ENCODE measurements around the gene SHH. TPM values are rescaled to one million over a fixed set of nuclear protein-coding genes. Genes with fewer than 3 reads are reported as not detected.
A peak's percentile ranks its signal among the peaks of the same experiment; 100 is the strongest.

Gene SHH
- total RNA-seq, 3 donors from 2014 or later (not counting 1 experiment from before 2014, with no cell fraction given), result not detected

- H3K27me3 Mint-ChIP-seq (ENCODE audit: low read depth in 2 of 2), result no peaks in the 10 kb centered on the region
- ATAC-seq, result no peak
- no peaks in the 10 kb centered on the region for H3K9me3 Mint-ChIP-seq
- H3K27me3 ChIP-seq (ENCODE audit: control insufficient read depth, insufficient read depth, low read length), result no peaks in the 10 kb centered on the region
- peaks cover 58 to 63% of the 10 kb centered on the region in 2 donors for H3K4me1 Mint-ChIP-seq
- WGBS (ENCODE audit: insufficient coverage), result 95% methylated on average over 2 of the region's 3 CpGs
- peaks cover 20% of the 10 kb centered on the region for H3K4me1 ChIP-seq (ENCODE audit: control insufficient read depth, insufficient read depth, low read length)
- H3K27ac Mint-ChIP-seq, result peak overlapping the region in 1 of 2 donors; percentile 69
- no peaks in the 10 kb centered on the region for H3K36me3 Mint-ChIP-seq
- no peak overlapping the region for H3K27ac ChIP-seq (ENCODE audit: low read length)
- H3K4me3 Mint-ChIP-seq, result no peak overlapping the region
- intact Hi-C loops (cut with micrococcal nuclease), result no loop called here
- no peaks in the 10 kb centered on the region for H3K9me3 ChIP-seq (ENCODE audit: control insufficient read depth, insufficient read depth, low read length)
- DNase-seq, result no peak
- no peak overlapping the region for H3K4me3 ChIP-seq (ENCODE audit: low read length)
- peaks cover 8% of the 10 kb centered on the region for H3K36me3 ChIP-seq (ENCODE audit: control insufficient read depth, insufficient read depth, low read length)
- TF ChIP-seq CTCF (IDR thresholded peaks at IDR 0.05), result no peak
Observed at GRCh38 chr7:155755026-155755425, 57.2 kb downstream of the SHH start.

GRCh38 chr7:155754165-155754564 is 58.1 kb downstream of the SHH start:
- peak overlapping the region; percentile 69 to 81 for H3K27ac Mint-ChIP-seq
- H3K4me1 ChIP-seq (ENCODE audit: control insufficient read depth, insufficient read depth, low read length), result peaks cover 20% of the 10 kb centered on the region

GRCh38 chr7:155753446-155753965 is 58.8 kb downstream of the SHH start:
- peak overlapping the region; percentile 69 to 81 for H3K27ac Mint-ChIP-seq
- peaks cover 20% of the 10 kb centered on the region for H3K4me1 ChIP-seq (ENCODE audit: control insufficient read depth, insufficient read depth, low read length)
- peaks cover 67 to 77% of the 10 kb centered on the region in 2 donors for H3K4me1 Mint-ChIP-seq
- no peak for DNase-seq
- peak in 2 of 3 donors; percentile 35 to 41 for ATAC-seq
- H3K27ac ChIP-seq (ENCODE audit: low read length), result no peak overlapping the region
- 71% methylated on average over 10 of the region's 10 CpGs for WGBS (ENCODE audit: insufficient coverage)
- H3K4me3 ChIP-seq (ENCODE audit: low read length), result no peak overlapping the region
- H3K27me3 ChIP-seq (ENCODE audit: control insufficient read depth, insufficient read depth, low read length), result no peaks in the 10 kb centered on the region
- H3K36me3 ChIP-seq (ENCODE audit: control insufficient read depth, insufficient read depth, low read length), result peaks cover 5% of the 10 kb centered on the region
- H3K4me3 Mint-ChIP-seq, result peak overlapping the region; percentile 84
- no peaks in the 10 kb centered on the region for H3K36me3 Mint-ChIP-seq
- intact Hi-C loops (cut with micrococcal nuclease), result no loop called here
- no peaks in the 10 kb centered on the region for H3K27me3 Mint-ChIP-seq (ENCODE audit: low read depth in 2 of 2)
- H3K9me3 ChIP-seq (ENCODE audit: control insufficient read depth, insufficient read depth, low read length), result no peaks in the 10 kb centered on the region
- no peak for TF ChIP-seq CTCF (IDR thresholded peaks at IDR 0.05)
- no peaks in the 10 kb centered on the region for H3K9me3 Mint-ChIP-seq

More at GRCh38 chr7:155754165-155754564, 58.1 kb downstream of the SHH start:
- Mint-ChIP-seq H3K4me3 (peak overlapping the region; percentile 84), H3K36me3 (no peaks in the 10 kb centered on the region), H3K9me3 (no peaks in the 10 kb centered on the region), H3K27me3 (ENCODE audit: low read depth in 2 of 2) (no peaks in the 10 kb centered on the region), H3K4me1 (peaks cover 63 to 71% of the 10 kb centered on the region in 2 donors)
- H3K27me3 ChIP-seq (ENCODE audit: control insufficient read depth, insufficient read depth, low read length), result no peaks in the 10 kb centered on the region
- no peak overlapping the region for H3K4me3 ChIP-seq (ENCODE audit: low read length)
- DNase-seq, result no peak
- TF ChIP-seq CTCF (IDR thresholded peaks at IDR 0.05), result no peak
- ATAC-seq, result peak; percentile 42 to 77 (median 69)
- H3K27ac ChIP-seq (ENCODE audit: low read length), result no peak overlapping the region
- peaks cover 7% of the 10 kb centered on the region for H3K36me3 ChIP-seq (ENCODE audit: control insufficient read depth, insufficient read depth, low read length)
- intact Hi-C loops (cut with micrococcal nuclease), result no loop called here
- H3K9me3 ChIP-seq (ENCODE audit: control insufficient read depth, insufficient read depth, low read length), result no peaks in the 10 kb centered on the region

Data from natural killer cell (primary cell).